ENCODE data around the gene TSHZ2. TPM values are rescaled to one million over a fixed set of nuclear protein-coding genes. Genes with fewer than 3 reads are reported as not detected.
A peak's percentile ranks its signal among the peaks of the same experiment; 100 is the strongest.

TSHZ2 gene
- total and polyA plus RNA-seq, 3 donors from 2014 or later = 13.0 to 41.9 (median 40.4) TPM

- H3K4me3 ChIP-seq = no peak overlapping the region
- H3K9me3 ChIP-seq = no peaks in the 10 kb centered on the region
- DNase-seq = peak; percentile 87
- intact Hi-C loops (cut with DNase I; ENCODE audit: low total_unique reads) = no loop called here
- no peaks in the 10 kb centered on the region for H3K36me3 ChIP-seq (ENCODE audit: low read depth, missing control alignments)
- no peaks in the 10 kb centered on the region for H3K27me3 ChIP-seq
- no peak overlapping the region for H3K27ac ChIP-seq
- WGBS, 2 donors = 17 to 23% methylated on average over 32 of the region's 32 CpGs
- H3K4me1 ChIP-seq = peaks cover 5% of the 10 kb centered on the region
- TF ChIP-seq CTCF (IDR thresholded peaks at IDR 0.05) = peak; percentile 79 to 88 (median 80)
- no peak for TF ChIP-seq POLR2A (IDR thresholded peaks at IDR 0.05)
Observed at GRCh38 chr20:53216856-53217576, 244.9 kb downstream of the TSHZ2 start.

GRCh38 chr20:53220482-53221307 is 248.5 kb downstream of the TSHZ2 start:
- WGBS, 2 donors = 79 to 81% methylated on average over 9 of the region's 9 CpGs
- H3K27me3 ChIP-seq = no peaks in the 10 kb centered on the region
- intact Hi-C loops (cut with DNase I; ENCODE audit: low total_unique reads) = no loop called here
- DNase-seq = no peak
- peaks cover 5% of the 10 kb centered on the region for H3K4me1 ChIP-seq
- TF ChIP-seq CTCF (IDR thresholded peaks at IDR 0.05) (no peak), POLR2A (IDR thresholded peaks at IDR 0.05) (no peak)
- no peak overlapping the region for H3K27ac ChIP-seq
- H3K36me3 ChIP-seq (ENCODE audit: low read depth, missing control alignments) = no peaks in the 10 kb centered on the region
- H3K9me3 ChIP-seq = no peaks in the 10 kb centered on the region
- no peak overlapping the region for H3K4me3 ChIP-seq

GRCh38 chr20:53221731-53222130 is 249.6 kb downstream of the TSHZ2 start:
- DNase-seq = no peak
- no peak overlapping the region for H3K4me3 ChIP-seq
- H3K27ac ChIP-seq = no peak overlapping the region
- H3K4me1 ChIP-seq = peaks cover 1% of the 10 kb centered on the region
- H3K9me3 ChIP-seq = no peaks in the 10 kb centered on the region
- intact Hi-C loops (cut with DNase I; ENCODE audit: low total_unique reads) = no loop called here
- H3K27me3 ChIP-seq = no peaks in the 10 kb centered on the region
- no peaks in the 10 kb centered on the region for H3K36me3 ChIP-seq (ENCODE audit: low read depth, missing control alignments)
- no peak for TF ChIP-seq POLR2A (IDR thresholded peaks at IDR 0.05)
- TF ChIP-seq CTCF (IDR thresholded peaks at IDR 0.05) = no peak
- WGBS, 2 donors = 83 to 88% methylated on average over 3 of the region's 3 CpGs

- Histone ChIP-seq H3K4me3 (no peak overlapping the region), H3K36me3 (ENCODE audit: low read depth, missing control alignments) (no peaks in the 10 kb centered on the region), H3K9me3 (no peaks in the 10 kb centered on the region), H3K27ac (no peak overlapping the region), H3K27me3 (no peaks in the 10 kb centered on the region), H3K4me1 (no peaks in the 10 kb centered on the region)
- DNase-seq = no peak
- intact Hi-C loops (cut with DNase I; ENCODE audit: low total_unique reads) = no loop called here
- TF ChIP-seq CTCF (IDR thresholded peaks at IDR 0.05) (no peak), POLR2A (IDR thresholded peaks at IDR 0.05) (no peak)
- 69 to 72% methylated on average over 4 of the region's 4 CpGs for WGBS, 2 donors
Observed at GRCh38 chr20:53222416-53222815, 250.3 kb downstream of the TSHZ2 start.

All from testis (tissue), 3 donors.